ENCODE data around the gene COPS6.

Gene COPS6

GRCh38 chr7:100087055-100087750 is 1.6 kb upstream of the COPS6 start:
- DNase-seq (ENCODE audit: low spot score): no peak
- no peak overlapping the region for H3K27ac ChIP-seq
- TF ChIP-seq, protein P1, sequence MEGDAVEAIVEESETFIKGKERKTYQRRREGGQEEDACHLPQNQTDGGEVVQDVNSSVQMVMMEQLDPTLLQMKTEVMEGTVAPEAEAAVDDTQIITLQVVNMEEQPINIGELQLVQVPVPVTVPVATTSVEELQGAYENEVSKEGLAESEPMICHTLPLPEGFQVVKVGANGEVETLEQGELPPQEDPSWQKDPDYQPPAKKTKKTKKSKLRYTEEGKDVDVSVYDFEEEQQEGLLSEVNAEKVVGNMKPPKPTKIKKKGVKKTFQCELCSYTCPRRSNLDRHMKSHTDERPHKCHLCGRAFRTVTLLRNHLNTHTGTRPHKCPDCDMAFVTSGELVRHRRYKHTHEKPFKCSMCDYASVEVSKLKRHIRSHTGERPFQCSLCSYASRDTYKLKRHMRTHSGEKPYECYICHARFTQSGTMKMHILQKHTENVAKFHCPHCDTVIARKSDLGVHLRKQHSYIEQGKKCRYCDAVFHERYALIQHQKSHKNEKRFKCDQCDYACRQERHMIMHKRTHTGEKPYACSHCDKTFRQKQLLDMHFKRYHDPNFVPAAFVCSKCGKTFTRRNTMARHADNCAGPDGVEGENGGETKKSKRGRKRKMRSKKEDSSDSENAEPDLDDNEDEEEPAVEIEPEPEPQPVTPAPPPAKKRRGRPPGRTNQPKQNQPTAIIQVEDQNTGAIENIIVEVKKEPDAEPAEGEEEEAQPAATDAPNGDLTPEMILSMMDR (IDR thresholded peaks at IDR 0.05): no peak
- no peak overlapping the region for H3K4me3 ChIP-seq

GRCh38 chr7:100088095-100088620 is 611 bp upstream of the COPS6 start:
- peak overlapping the region; percentile 94 for H3K4me3 ChIP-seq
- no peak for DNase-seq (ENCODE audit: low spot score)
- peak overlapping the region; percentile 85 to 93 for H3K27ac ChIP-seq
- TF ChIP-seq, protein P1 (IDR thresholded peaks at IDR 0.05): no peak

GRCh38 chr7:100089458-100090196 is 858 bp downstream of the COPS6 start:
- TF ChIP-seq, protein P1 (IDR thresholded peaks at IDR 0.05): no peak
- Histone ChIP-seq H3K4me3 (peak overlapping the region; percentile 94), H3K27ac (peak overlapping the region; percentile 85 to 93)
- no peak for DNase-seq (ENCODE audit: low spot score)

- Histone ChIP-seq H3K4me3 (no peak overlapping the region), H3K27ac (no peak overlapping the region)
- DNase-seq (ENCODE audit: low spot score): no peak
- TF ChIP-seq, protein P1 (IDR thresholded peaks at IDR 0.05): no peak
Observed at GRCh38 chr7:100090527-100091410, 2.0 kb downstream of the COPS6 start.

- Histone ChIP-seq H3K27ac (no peak overlapping the region), H3K4me3 (no peak overlapping the region)
- TF ChIP-seq, protein P1 (IDR thresholded peaks at IDR 0.05): no peak
- DNase-seq (ENCODE audit: low spot score): no peak
Observed at GRCh38 chr7:100091411-100092181, 2.8 kb downstream of the COPS6 start.

DNA sequence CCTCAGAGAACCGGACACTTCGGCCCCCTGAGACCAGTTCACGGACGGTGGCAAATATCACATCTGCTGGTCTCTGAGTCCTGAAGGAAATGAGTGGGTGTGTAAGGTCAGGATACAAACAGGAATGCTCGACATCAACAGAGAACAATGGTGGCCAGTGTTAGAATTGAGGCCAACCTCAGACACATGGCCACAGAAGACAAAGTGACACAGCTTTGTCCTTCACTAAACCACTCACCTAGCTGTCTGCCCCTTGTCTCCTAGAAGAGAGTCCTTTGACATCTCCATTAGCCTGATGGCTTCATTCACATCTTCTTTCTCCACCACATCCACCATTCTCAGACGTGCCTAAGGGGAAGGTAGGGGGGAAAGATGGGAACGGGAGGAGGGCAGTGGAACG is 4.3 kb downstream of the COPS6 start:
- Histone ChIP-seq H3K4me3 (no peak overlapping the region), H3K27ac (no peak overlapping the region)
- TF ChIP-seq, protein P1 (IDR thresholded peaks at IDR 0.05): no peak
- no peak for DNase-seq (ENCODE audit: low spot score)

Data from coronary artery (tissue), 2 donors.